OCI-LY3 (cell line): Measurements from ENCODE around the gene EMX2.

Experiments
- EZH2phosphoT487 ChIP-seq: fragments of 200-600 bp; shearing (Covaris generic); IDR thresholded peaks from 2 replicates; pipeline ENCODE4 v1.6.1; 2018; ENCODE audit warnings: antibody characterized with exemption, mixed run types, low read depth
- TF ChIP-seq, protein P1 (sequence below): fragments of 200-600, 300-600 bp; sonication (generic); IDR thresholded peaks from 2 replicates; pipeline ENCODE4 v1.5.1; 2014; ENCODE audit warnings: antibody characterized with exemption, low read length, low read depth

DNA sequence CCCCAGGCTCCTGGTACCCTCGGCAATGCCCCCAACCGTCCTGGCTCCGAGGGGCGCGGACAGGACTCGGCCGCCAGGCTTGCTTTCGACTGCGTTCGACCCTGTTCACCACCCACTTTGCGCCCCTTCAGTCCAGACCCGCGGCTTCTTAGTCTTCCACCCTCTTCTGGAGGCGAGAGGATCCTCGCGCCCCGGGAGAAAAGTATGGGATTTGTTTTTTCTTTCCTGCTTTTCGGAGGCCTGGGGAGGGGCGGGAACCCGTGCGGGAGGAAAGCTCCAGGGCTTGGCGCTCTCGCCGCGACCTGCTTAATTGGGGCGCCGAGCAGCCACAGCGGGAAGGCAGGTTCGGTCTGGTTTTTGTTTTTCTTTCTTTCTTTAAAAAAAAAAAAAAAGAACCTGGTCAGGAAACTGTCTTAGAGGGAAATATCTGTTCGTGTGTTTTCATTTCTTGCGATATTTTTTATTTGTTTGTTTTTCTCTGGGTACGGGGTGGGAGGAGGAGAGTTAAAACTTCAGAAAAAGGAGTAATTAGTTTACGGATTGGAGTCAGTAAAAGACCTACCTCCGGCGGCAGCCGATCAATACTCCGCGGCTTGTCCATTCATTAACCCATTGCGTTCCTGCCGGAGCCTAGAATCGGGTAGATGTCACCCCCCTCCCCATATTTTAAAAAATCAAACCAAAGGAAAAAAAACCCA lies 1.6 kb downstream of the EMX2 start:
- TF ChIP-seq, protein P1, sequence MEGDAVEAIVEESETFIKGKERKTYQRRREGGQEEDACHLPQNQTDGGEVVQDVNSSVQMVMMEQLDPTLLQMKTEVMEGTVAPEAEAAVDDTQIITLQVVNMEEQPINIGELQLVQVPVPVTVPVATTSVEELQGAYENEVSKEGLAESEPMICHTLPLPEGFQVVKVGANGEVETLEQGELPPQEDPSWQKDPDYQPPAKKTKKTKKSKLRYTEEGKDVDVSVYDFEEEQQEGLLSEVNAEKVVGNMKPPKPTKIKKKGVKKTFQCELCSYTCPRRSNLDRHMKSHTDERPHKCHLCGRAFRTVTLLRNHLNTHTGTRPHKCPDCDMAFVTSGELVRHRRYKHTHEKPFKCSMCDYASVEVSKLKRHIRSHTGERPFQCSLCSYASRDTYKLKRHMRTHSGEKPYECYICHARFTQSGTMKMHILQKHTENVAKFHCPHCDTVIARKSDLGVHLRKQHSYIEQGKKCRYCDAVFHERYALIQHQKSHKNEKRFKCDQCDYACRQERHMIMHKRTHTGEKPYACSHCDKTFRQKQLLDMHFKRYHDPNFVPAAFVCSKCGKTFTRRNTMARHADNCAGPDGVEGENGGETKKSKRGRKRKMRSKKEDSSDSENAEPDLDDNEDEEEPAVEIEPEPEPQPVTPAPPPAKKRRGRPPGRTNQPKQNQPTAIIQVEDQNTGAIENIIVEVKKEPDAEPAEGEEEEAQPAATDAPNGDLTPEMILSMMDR = no peak
- no peak for TF ChIP-seq EZH2phosphoT487
